NB4 (cell line): ENCODE measurements around the gene EPB41L3.

Experiments
- POLR2A ChIP-seq: IDR thresholded peaks from 2 replicates; pipeline ENCODE4 v1.6.1; 2011; ENCODE audit warnings: mild to moderate bottlenecking; ENCODE audit not compliant: insufficient read length; ENCODE audit errors: extremely low read depth
- TF ChIP-seq, protein P1 (sequence below): IDR thresholded peaks from 2 replicates; pipeline ENCODE4 v1.6.1; 2011; ENCODE audit warnings: low read depth, low read length
- TF ChIP-seq, protein P2 (sequence below): IDR thresholded peaks from one replicate; pipeline ENCODE4 v1.5.1; 2012; ENCODE audit warnings: low read depth, low read length

DNA sequence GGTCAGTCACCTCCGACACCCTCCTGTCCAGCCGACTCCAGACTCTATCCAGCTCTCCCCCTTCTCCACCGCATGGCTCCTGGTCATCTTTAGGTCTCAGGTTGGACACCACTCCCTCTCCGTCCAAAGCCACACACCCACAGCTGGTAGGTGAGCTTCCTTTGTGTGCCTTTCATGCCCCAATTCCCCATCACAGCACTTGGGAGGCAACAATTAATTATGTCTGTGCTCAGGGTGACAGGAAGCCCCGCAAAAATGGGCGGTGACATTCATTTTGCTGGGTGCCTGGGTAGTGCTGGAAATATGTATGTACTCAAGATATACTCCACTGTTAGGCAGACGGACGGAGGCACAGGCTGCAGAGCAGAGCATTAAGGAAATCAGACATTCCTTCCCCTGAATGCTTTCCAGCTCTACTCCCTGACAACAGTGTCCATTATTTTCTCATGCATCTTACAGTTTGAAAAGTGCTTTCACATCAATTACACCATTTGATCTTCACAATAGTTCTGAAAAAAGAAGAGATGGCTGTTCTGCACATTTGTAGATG is 13.1 kb downstream of the EPB41L3 start:
- no peak for TF ChIP-seq POLR2A
- TF ChIP-seq, protein P1, sequence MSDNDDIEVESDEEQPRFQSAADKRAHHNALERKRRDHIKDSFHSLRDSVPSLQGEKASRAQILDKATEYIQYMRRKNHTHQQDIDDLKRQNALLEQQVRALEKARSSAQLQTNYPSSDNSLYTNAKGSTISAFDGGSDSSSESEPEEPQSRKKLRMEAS: no peak
- TF ChIP-seq, protein P2, sequence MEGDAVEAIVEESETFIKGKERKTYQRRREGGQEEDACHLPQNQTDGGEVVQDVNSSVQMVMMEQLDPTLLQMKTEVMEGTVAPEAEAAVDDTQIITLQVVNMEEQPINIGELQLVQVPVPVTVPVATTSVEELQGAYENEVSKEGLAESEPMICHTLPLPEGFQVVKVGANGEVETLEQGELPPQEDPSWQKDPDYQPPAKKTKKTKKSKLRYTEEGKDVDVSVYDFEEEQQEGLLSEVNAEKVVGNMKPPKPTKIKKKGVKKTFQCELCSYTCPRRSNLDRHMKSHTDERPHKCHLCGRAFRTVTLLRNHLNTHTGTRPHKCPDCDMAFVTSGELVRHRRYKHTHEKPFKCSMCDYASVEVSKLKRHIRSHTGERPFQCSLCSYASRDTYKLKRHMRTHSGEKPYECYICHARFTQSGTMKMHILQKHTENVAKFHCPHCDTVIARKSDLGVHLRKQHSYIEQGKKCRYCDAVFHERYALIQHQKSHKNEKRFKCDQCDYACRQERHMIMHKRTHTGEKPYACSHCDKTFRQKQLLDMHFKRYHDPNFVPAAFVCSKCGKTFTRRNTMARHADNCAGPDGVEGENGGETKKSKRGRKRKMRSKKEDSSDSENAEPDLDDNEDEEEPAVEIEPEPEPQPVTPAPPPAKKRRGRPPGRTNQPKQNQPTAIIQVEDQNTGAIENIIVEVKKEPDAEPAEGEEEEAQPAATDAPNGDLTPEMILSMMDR: no peak
